Measurements from ENCODE around the gene ADRA2C.

Gene ADRA2C

GRCh38 chr4:3744232-3744631 lies 22.0 kb upstream of the ADRA2C start:
- TF ChIP-seq REST (IDR thresholded peaks at IDR 0.05; ENCODE audit: insufficient read depth in 1 of 2, low read depth in 2 of 2, low read length in 2 of 2) = no peak
- no peak for TF ChIP-seq FOXP2 (optimal IDR thresholded peaks at IDR 0.05; ENCODE audit: borderline replicate concordance, extremely low read depth, extremely low read length, insufficient read depth)
- TF ChIP-seq SIN3A (IDR thresholded peaks at IDR 0.05; ENCODE audit: borderline replicate concordance, insufficient read depth, low read length) = no peak
- TF ChIP-seq TAF1 (IDR thresholded peaks at IDR 0.05; ENCODE audit: borderline replicate concordance, insufficient read depth, low read length) = no peak
- no peak for TF ChIP-seq POLR2AphosphoS5 (IDR thresholded peaks at IDR 0.05; ENCODE audit: low read depth, low read length)

- TF ChIP-seq POLR2AphosphoS5 (IDR thresholded peaks at IDR 0.05; ENCODE audit: low read depth, low read length) = no peak
- TF ChIP-seq FOXP2 (optimal IDR thresholded peaks at IDR 0.05; ENCODE audit: borderline replicate concordance, extremely low read depth, extremely low read length, insufficient read depth) = no peak
- no peak for TF ChIP-seq SIN3A (IDR thresholded peaks at IDR 0.05; ENCODE audit: borderline replicate concordance, insufficient read depth, low read length)
- TF ChIP-seq REST (IDR thresholded peaks at IDR 0.05; ENCODE audit: insufficient read depth in 1 of 2, low read depth in 2 of 2, low read length in 2 of 2) = no peak
- TF ChIP-seq TAF1 (IDR thresholded peaks at IDR 0.05; ENCODE audit: borderline replicate concordance, insufficient read depth, low read length) = no peak
Measured at GRCh38 chr4:3744901-3745300, 21.3 kb upstream of the ADRA2C start.

DNA sequence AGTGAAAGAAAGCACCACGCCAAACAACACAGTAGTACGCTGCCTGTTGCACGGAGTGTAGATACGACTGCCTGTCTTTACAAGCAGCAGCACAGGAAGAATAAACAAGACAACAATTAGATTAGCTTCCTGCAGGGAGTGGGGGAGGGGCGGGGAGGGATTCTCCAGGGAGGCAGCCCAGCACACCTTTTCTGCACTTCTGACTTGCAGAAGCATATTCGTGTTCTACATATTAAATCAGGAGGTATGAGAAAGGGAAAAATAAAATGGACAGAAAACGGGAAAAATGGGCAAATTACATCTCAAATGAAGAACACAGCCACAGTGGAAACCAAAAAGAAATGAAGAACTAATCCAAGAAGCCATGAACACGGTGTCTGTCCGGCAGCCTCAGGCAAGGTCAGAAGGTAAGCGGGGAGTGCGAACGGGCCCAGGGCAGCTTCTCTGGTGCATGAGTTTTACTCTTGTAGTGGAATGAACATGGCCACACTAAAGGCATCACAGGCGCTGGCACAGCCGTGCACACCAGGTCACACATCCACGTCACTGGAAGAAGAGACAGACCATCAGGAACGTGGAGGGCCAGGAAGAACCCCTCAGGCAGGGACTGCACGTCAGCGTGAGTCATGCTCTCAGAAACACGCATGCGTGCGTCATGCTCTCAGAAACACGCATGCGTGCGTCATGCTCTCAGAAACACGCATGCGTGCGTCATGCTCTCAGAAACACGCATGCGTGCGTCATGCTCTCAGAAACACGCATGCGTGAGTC lies 20.1 kb upstream of the ADRA2C start:
- TF ChIP-seq REST (IDR thresholded peaks at IDR 0.05; ENCODE audit: insufficient read depth in 1 of 2, low read depth in 2 of 2, low read length in 2 of 2) = no peak

DNA sequence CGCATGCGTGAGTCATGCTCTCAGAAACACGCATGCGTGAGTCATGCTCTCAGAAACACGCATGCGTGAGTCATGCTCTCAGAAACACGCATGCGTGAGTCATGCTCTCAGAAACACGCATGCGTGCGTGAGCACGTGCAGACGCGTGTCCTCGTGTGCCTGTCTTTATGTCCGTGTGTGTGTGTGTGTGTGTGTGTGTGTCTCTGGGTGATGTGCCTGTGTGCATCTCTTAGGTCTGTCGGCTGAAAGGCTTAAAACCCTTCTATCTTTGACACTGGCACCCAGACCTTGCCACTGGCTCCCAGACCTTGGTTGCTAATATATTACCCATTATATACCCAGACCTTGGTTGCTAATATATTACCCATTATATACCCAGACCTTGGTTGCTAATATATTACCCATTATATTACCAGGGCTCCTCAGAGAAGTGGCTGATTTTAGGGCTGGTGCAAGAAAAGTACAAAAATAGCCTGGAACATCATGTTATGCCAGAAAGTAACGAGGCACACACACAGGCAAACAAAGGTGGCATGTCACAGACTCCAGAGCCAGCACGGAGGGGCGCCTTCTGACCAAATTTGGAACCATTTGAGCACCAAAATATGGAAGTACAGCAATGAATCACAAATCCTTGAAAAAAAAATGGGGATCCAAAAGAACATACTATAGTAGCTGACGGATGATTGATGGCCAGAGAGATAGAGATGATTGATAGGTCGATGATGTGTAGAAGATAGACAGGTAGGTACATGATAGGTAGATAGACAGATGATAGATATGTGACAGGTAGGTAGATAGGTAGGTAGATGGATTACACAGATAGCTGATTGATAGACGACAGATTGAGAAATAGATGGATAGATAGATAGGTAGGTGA lies 19.2 kb upstream of the ADRA2C start:
- TF ChIP-seq FOXP2 (optimal IDR thresholded peaks at IDR 0.05; ENCODE audit: borderline replicate concordance, extremely low read depth, extremely low read length, insufficient read depth) (no peak), POLR2AphosphoS5 (IDR thresholded peaks at IDR 0.05; ENCODE audit: low read depth, low read length) (no peak)

DNA sequence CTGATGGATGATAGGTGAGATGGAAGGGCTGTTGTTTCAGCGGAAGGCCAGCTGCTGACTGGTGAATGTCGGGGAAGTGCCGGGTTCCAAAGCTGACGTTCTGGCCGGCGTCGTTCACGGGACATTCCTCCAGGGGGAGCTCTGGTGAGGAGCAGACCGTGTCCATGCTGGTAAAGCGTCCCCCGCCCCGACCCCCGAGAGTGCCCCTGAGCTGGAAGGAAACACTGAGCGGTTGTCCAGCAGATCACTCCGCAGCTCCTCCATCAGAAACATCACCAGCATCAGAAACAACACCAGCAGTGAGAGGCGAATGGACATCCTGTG lies 18.6 kb upstream of the ADRA2C start:
- no peak for TF ChIP-seq REST (IDR thresholded peaks at IDR 0.05; ENCODE audit: insufficient read depth in 1 of 2, low read depth in 2 of 2, low read length in 2 of 2)
- no peak for TF ChIP-seq SIN3A (IDR thresholded peaks at IDR 0.05; ENCODE audit: borderline replicate concordance, insufficient read depth, low read length)
- no peak for TF ChIP-seq FOXP2 (optimal IDR thresholded peaks at IDR 0.05; ENCODE audit: borderline replicate concordance, extremely low read depth, extremely low read length, insufficient read depth)
- no peak for TF ChIP-seq POLR2AphosphoS5 (IDR thresholded peaks at IDR 0.05; ENCODE audit: low read depth, low read length)
- TF ChIP-seq TAF1 (IDR thresholded peaks at IDR 0.05; ENCODE audit: borderline replicate concordance, insufficient read depth, low read length) = no peak
